ENCODE data around the gene PRLHR.
"Not testable (repeated sequence)": the region's sequence is repeated elsewhere in the genome, so short reads cannot be mapped to it uniquely, and the experiment has no call there.

PRLHR gene

DNA sequence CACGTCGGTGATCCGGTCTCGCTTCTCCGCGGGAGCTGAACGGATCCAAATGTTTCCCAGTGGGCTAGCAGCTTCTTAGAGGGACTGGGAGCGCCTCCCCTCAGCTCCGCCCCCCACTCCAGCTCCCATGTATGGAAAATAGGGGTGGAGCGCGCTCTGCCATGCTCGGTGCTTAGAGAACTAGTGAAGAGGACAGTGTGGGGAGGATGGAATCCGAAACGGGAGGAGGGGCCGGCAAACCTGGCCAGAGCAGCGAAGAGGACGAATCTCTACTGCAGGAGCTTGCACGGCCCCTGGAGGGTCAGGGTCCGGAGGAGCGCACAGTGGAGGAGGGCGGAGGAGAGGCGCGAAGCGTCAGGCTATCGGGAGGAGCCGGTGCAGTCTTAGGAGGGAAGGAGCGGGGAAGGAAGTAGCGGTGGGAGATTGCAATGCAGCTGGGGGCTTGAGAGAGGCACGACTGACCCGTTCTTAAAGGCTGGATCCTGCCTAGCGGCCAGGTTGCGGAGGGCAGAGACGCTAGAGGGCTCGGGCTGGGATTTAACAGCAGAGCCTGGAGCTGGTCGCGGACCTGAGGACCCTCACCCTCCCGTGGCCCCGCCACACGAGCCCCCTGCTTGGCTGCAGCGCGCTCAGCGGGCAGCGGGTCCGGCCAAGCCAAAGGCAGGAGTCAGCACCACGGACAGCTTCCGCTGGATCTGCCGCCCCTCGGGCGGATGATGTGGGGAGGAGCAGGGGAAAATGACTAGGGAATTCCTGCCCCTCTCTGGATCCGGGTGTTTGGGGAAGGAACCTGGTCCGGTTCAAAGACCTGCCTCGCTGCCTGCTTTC, at the start of gene PRLHR:
Gene PRLHR, minus strand, starts transcription at position 51 of the 828 bp plus-strand sequence. CDS start 404 bp downstream, outside the sequence.
- DNase-seq: no peak

DNA sequence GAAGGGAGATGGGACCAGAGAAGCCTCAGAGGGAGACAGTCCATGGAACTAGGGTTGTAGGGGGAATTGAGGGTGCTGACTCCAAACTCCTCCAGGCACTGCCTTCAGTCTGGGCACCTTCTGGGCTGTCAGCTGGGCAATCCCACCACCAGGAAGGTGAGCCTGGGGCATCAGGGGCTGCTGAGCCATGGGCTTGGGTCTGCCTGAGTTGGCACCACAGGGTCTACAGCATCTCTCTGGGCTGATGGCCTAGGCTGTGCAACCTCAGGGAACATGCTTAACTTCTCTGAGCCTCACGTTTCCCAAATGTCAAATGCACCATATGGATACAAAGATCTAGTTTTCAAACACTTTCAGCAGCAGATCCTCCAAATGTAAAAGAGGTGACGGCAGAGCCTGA, 46.8 kb upstream of the PRLHR start:
- DNase-seq: no peak

DNA sequence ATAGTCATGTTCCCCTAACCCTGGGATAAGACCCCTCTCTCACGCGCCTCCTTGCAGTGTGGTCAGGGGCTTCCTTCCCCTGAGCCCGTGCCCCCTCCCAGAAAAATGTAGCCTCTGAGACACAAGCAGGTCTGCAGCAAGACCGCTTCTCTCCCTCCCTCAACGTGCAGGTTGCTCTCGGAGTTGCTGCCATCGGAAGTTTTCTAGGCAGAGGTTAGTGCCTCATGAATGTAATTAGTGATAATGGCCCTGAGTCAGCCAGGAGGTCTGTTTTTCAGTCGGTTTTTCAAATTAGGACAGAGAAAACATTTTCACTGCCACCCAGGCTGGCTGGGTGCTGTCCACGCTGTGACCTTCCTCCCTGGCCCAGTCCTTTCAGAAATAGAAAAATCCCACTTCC, 43.2 kb upstream of the PRLHR start:
- DNase-seq: no peak

DNA sequence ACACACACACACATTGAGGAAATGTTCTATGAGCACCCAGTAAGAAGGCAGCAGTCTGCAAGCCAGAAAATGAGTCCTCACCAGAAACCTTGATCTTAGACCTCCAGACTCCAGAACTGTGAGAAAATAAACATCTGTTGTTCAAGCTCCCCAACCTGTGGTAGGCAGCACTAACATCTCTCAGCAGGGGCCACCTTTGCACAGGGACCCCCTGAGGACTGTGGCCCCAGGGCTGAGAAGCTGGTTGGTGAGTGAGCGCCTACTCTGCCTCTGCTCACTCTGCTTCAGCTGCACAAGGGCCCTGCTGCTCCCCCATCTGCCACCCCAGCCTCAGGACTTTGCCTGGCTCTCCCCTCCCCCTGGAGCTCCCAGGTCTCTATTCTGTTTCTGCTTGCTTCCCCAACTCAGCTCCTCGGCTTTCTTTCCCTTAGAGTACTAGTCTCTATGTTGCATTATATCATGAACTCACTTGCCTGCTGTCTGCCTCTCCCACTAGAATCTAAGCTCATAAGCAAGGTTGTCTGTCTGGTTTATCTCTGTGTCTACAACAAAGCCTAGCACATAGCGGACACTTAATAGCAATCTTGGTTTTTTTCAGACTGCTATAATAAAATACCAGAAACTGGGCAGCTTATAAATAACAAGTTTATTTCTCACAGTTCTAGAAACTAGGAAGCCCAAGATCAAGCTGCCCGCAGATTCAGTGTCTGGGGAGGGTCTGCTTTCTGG, 40.4 kb upstream of the PRLHR start:
- DNase-seq: no peak

DNA sequence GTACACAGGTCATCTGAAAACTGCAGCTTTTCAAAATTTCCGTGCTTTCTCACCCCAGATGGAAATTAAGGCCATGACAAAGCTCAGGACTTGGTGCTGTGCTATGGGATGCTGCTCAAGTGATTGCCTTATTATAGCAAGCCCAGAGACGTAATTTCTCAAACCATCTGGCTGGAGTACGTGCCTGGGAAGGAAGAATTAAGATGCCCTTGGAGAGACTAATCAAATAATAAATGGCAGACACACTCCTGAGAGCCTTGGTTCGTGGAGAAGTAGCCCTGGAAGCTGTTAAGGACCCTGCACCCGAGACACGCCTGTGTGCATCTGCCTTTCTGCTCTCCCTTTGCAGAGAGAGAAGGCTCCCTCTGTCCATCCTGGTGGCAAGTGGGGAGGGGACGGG, 38.3 kb upstream of the PRLHR start:
- no peak for DNase-seq

DNA sequence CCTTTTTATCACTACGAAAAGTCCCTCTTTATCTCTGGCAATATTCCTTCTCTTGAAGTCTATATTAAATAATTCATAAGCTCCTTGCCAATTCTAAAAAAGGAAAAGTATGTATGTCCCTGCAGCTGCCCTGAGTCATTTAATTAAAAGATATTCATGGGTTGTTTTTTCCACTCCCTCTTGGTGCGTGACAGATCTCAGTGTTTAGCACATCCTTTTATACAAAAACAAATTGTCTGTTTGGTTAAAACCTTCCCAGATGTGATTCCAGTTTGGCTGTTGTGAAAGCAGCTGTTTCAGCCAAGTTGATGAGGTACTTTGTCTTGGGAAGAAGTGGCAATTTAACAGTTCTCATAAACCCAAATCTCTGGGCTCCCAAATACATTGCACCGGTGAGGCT, 33.8 kb upstream of the PRLHR start:
- DNase-seq: no peak

DNA sequence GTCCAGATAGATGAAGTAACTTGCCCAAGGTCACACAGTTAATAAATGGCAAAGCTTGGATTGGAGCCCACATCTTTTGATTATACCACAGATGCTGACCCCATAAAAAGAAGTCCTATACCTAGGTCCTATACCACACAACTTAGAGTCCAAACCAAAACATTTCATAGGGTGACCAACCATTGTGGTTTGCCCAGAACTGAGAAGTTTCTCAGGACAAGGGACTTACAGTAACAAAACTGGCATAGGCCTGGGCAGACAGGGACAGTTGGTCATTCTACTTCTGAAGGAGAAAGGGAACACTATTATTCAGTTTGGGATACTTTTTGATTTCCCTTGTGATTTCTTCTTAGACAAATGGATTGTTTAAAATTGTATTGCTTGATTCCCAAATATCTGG, 32.9 kb upstream of the PRLHR start:
- no peak for DNase-seq

DNA sequence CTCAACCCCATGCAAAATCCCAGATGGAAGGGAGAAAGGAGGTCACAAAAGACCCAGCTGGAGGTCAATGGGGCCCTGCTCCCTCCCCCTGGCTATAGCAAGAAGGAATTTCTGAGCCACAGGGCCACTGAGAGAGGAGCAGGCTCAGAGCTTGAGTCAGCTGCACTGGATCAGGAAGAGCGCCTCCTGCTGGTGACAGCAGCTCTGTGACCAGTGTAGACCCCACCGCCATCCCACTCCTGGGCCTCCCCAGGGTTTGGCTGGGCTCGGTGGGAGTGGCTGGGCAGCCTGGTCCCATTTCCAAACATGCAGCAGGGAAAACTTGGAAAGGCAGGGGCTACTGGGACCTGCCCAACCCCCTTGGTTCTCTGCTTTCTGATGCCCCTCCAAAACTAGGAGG, 31.5 kb upstream of the PRLHR start:
- DNase-seq: no peak

DNA sequence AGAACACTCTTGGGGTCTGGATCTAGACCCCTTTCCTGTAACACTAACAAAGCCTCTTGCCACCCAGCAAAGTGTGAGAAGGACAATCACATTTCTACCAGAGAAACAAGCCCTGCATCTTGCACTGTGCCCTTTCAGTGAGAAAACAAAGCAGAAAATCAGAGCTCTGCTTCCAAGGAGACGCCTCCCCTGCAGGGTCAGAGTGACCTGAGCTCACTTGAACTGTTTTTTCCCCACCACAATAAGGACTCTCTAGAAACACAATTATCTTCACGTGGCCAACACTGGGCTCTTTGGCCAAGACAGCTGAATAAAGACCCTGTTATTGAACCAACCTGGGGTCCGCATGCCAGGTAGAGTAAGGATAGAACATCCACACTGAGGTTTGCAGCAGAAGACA, 30.1 kb upstream of the PRLHR start:
- no peak for DNase-seq

DNA sequence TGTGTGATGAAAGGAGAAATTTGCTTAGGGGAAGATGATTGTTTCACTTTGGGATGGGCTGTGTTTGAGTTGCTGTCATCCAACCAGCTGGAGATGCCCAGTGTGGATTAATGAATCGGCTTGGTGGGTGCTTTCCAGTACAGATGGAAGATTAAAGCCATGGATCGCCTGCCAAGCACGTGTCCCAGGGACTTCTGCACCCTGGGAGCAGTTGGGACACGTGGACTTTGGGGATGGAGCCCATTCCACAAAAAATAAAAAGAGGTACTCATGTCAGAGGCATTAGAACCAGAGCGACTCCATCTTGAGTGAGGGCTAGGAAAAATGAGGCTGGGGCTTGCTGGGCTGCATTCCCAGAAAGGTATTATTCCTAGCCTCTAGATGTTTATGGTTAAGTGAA, 29.3 kb upstream of the PRLHR start:
- DNase-seq: no peak

DNA sequence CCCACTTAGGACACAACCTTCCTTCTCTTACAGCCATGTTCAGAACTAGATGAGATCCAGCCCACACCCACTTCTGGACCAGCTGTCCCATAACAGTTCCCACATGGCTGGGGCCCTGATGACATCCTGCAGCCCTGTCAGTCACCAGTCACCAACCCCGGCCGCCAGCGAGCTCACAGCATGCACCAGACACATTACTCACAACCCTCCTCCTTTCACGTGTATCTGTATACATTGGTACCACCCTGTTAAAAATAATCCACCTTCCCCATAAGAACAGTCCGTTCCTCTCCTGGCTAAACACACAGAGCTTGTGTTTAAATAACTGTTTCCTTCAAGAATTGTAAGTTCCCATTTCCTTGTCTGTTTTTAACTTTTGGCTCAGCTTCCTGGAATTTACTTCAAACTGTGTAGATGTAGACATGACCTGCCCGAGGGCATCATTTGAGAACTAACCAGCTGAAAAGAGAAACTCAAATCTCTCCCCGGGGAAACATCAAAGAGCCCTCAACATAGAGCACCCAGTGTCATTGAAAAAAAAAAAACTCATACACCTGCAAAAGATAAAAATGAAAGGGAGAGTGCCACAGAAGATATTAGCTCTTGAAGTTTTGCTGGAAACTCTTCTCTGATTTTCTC, 26.0 kb upstream of the PRLHR start:
- DNase-seq: no peak

DNA sequence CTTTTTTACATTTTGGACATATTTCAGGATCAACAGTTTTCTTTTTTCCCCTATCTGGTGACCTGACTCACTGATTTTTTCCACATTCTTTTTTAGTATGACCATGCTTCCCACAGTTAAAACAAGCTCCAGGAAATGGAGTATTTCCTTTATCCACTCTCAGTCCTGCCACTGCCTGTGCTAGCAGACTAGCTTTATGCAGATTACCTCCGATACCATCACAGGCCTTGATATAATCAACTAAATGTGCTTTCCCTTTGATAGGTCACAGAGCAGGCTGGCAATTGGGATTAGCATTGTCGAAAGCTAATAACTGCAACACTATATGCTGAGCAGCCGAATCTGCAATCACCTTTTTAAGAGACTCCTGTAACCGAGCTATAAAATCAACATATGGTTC, 18.4 kb upstream of the PRLHR start:
- DNase-seq: not testable (repeated sequence)

DNA sequence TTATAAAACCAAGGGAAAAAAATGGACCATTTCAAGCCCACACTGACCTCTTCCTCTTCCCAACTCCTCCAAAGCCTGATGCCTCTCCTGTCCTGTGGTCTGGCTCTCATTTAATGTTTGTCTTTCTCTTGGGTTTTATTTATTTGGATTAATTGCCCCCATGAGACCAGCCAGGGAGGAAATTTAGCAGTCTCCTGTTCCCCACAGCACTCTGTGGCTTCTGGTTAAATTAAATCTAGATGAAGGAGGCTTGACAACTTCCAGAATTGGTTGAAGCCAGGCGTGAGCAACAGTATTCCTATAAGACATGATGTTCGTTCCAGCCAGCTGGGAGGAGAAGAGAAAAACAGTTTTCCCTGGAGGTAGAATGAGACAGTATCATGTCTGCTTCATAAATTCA, 15.1 kb upstream of the PRLHR start:
- no peak for DNase-seq

DNA sequence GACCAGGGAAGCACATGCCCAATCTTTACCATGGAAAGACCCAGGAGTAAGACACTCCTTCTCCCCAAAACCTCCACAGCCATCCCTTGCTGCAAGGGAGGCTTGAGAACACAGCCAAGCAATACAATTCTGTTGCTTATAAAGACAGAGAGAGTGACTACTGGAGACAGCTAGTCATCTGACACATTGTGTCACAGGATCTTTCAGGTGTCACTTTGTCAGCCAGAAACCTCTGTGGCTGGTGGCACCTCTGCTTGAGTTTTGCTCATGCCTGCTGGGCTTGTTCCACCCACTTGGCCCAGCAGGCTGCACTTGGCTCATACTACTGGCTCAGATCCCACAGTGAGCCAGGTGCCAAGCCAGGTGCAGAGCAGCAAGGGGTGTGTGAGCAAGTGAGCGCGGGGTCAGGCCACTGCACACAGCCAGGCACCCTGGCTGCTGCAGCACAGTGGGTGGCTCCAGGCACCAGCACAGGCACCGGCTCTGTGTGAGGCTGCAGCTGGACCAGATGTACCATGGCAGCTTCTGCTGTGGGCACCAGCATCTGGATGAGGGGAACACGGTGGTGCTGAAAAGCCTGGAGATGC, 12.4 kb upstream of the PRLHR start:
- no peak for DNase-seq

DNA sequence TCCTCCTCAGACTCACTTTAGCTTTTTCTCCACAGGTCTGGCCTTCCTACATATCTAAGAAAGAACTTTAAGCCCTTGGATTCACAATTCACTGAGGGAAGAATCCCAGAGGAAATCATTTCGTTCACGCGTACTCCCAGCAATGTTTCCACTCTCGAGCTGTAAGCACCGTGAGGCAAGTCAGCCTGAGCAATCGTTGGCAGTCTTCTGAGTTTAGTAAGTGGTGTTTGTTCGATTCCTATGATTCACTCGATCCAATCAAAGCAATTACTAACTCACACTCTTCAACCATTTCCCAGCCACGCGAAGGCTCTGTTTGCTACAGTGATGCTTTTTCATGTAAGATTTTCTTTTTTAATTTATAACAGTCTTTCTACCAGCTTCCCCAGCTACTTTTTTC, 10.2 kb upstream of the PRLHR start:
- no peak for DNase-seq

DNA sequence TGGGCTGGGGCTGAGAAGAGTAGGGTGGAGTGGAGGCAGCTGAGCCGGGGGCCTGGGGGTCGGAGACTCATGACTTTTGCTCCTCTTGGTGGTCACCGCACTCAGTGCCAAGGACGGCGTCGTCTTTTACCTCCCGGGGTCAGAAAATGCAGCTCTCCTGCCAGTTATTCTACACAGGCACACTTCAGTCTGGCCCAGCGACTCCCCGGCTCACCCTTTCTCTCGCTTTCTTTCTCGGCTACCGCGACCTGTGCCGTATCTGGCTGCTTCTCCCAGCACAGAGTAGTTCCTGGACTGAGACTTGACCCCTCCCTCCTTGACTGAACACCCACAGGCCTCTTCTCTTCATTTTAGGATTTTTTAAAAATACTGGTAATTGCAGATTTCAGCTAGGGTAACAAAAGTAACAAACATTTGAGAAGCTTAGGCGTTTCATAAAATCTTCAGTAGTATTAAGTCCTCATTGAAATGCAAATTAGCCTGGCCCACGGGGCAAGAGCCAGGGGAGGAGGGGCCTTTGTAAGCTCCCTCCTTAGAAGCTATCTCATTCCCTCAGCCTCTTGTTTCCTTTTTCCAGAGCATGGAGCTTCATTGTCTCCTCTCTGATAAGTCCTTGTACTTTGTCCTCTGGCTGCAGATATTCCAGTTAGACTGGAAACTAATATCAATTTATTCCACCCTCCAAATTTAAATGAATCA, 1.1 kb upstream of the PRLHR start:
- no peak for DNase-seq

DNA sequence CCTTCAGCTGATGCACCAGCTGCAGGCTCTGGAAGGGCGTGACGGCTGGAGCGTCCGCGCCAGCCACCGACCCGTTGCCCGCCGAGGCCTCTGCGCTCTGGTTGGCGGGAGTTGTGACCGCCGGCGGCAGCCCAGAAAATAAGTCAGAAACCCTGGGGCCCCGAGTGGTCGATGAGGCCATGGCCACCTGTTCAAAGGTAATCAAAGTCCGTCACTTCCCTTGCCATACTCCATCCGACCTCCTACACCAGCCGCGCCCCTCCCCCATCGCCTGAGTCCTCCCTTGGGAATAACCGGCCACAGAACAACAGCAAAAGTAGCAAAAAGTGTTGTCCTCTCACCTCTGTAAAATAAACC, 406 bp downstream of the PRLHR start:
- no peak for DNase-seq

DNA sequence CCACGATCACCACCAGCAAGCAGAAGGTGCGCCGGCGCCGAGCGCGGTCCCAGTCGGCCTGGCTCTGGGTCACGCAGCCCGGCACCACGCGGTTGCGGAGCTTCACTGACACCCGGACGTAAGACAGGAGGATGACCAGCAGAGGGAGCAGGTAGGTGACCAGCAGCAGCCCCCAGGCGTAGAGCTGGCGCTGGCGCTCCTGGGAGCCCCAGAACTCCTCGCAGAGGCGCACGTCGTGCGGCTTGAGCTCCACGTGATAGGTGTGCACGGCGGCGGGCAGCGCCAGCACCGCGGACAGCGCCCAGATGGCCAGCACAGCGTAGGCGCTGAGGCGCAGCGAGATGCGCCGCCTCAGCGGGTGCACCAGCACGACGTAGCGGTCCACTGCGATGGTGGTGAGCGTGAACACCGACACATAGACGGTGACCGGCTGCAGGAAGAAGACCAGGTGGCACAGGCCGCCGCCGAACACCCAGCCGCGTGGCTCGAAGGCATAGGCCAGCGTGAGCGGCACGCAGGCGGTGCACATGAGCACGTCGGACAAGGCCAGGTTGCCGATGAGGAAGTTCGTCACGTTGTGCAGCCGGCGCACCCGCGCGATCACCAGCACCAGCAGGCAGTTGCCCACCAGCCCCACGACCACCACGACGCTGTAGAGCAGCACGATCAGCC, 920 bp downstream of the PRLHR start:
- DNase-seq: no peak

DNA sequence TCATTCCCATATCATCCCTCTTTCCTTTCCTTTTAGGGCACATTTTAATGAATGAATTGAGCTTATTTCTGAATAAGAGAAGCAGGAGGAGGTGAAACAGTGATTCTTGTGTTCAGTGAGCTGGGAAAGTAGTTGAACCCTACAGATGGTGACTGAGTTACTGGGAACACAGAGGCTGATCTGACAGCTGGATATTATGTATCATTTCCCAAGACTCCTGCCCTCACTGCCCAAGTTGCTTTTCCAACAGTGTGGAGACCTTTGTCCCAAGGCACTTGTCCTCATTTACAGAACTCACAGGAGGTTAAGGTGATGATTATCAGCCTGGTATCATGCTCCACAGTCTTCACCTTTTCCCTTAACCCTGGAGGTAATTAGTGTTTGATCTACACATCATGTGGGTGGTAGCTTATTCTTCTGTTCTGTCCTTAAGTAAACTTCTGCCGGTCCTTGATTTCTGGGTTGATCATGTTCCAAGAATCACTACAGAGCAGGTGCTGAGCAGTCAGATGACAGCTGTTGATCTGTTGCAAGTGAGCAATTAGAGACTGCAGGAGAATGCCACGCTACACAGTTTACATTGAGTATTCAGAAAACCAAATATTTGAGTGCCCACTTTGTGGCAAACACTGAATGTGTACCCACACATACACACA, 2.6 kb downstream of the PRLHR start:
- peak; percentile 72 for DNase-seq

DNA sequence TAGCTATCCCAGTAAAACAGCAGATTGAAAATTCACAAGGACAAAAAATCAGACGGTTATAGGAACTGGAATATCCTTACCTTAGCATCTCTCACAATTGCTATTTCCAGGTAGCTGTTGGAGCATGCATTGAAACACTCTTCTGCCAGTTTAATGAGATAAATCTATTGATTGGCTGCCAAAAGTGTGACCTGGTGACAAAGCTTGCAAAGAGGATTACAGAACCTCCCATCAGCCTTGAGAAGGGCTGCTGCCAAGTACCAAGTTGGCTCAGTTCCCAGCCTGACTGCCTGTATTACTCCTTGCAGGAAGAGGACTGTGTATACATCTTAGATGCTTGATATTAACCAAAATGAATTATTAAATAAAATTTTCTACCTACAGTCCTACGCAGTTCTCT, 5.1 kb downstream of the PRLHR start:
- DNase-seq: peak; percentile 87

DNA sequence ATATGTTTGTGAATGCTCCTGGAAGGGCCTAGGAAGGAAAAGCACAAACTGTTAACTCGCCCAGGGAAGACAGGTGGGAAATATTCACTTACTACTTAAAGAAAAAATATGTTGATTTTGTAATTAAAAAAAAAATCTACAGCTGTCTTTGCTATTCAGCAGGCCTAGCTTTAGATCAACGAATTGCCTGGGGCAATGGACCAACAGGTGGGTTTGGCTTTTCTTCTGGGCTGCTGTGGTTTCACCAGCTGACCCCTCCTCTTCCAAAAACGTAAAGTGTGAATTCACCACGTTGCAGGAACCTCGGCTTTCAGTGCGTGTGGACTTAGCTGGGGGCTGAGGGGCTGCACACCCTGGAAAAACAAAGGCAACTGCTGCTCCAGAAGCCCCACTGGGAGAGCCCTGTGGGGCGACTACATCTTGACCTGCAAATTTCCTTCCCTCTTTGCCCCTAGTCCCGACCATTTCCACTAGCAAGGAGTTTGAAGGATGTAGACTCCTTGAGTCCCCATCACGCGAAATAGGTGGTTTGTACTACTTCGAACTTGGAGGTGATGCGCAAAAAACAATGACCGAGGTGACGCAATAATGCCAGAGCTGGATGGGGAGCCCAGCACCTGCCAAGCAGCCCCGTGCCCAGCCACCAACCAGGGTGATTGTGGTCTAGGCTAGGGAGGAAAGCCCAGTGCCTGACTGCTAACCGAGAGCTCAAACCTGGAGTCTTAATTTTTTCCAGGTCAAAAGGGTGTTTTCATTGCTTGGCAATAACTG, 7.4 kb downstream of the PRLHR start:
- no peak for DNase-seq
